GM19351 (cell line): Measurements from ENCODE around the gene RERG.
A peak's percentile ranks its signal among the peaks of the same experiment; 100 is the strongest.

Source experiments
- ATAC-seq: cut with Tn5 transposase; IDR thresholded peaks from one replicate; pipeline ENCODE4 v1.9.1; 2021; ENCODE audit warnings: mild to moderate bottlenecking, moderate library complexity; ENCODE audit not compliant: unreplicated experiment

The RERG gene

GRCh38 chr12:15220451-15220850, 766 bp downstream of the RERG start:
- no peak for ATAC-seq

DNA sequence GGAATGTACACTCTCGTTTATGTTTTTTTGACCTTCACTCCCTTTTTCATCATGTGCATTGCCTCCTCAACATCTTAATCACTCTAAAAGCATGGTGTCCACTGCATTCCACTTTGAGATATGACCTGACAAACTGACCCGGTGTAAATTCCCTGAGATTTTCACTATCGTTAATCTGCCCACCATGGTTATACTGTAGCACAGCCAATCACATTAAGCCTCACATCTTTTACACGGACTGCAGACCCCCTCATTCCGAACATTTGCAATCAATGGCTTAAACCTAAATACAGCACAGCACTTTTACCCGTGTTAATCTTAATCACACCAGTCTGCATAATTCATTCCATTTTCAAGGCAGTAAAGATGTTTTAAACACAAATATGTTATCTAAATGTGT, 2.4 kb downstream of the RERG start:
- ATAC-seq: no peak

DNA sequence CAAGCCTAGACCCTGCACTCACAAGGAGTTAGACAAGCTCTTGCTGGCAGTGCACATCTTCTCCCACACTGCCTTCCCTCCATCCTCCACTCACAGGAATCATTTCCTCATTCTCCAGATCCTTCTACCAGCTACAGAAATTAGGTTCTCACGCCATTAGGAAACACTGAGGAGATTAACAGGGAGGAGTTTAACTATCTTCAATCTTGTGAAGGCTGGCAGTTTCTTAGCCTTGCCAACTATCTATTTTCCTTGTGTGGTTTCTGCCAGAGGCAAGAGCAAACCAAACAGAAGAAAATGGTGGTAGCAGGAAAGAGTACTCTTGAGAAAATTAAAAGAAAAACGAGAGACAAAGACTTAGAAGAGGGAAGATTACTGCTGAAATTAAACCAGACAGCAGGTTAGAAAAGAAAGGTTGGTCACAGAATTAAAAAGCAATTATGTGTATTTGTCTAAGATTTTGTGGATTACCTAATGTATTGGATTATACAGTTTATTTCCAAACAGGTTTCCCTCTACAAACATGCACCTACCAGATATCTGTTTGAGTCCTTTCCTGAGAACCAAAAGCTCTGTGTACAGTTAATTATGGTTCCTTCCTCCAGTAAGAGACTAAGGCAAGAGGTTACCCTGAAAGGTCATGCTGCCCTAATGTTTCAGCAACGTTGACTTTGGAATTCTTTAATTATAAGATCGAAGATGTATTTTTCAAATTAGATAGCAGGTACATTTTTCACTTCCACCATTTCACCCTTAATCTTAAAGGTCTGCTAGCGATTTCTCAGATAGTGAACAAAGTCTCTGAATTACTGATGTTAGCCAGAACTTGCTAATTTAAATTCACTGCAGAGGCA, 5.0 kb downstream of the RERG start:
- no peak for ATAC-seq

GRCh38 chr12:15214851-15215601, 6.2 kb downstream of the RERG start:
- ATAC-seq: no peak

GRCh38 chr12:15212930-15213329, 8.3 kb downstream of the RERG start:
- ATAC-seq: no peak

- no peak for ATAC-seq
These were observed 11.4 kb downstream of the RERG start for GRCh38 chr12:15209782-15210181.

GRCh38 chr12:15208871-15209656, 12.2 kb downstream of the RERG start:
- no peak for ATAC-seq

DNA sequence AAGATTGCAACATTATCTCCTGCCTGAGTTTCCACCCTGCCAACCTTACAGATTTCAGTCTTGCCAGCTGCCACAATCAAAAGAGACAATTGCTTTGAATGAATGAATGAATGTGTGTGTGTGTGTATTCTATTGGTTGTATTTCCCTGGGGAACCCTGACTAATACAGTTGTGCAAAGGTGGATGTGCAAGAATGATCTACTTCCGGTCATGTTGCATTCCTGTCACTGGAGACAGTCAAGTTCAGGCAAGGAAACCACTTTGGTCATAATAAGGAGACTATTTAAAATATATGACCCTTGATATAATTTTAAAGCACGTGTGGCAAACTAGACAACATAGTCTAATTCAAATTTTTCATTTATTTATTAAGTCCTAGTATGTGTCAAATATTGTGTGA, 13.1 kb downstream of the RERG start:
- ATAC-seq: no peak

DNA sequence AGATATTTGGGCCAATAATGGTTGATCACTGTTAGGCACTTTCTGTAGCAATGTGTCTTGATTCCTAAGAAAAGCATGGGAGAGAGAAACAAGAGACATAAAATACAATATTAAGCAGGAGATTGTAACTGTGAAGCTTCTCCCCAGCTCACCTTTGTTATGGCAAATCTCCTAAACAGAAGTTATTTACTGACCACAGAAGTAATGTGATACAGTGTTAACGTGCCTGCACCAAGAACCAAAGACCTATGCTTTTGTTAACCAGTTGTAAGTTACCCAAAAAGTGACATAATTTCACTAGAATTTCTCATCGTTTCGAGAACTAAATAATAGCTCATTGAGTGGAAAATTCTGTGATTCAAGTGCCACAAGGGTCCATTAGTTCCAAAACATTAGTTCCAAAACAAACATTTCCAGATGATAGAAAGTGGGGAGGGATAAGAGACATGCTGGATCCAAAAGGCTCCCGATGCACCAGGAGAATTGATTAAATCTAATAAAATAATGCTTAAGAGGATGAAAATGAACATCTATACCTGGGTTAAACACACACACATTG, 14.3 kb downstream of the RERG start:
- ATAC-seq: no peak

DNA sequence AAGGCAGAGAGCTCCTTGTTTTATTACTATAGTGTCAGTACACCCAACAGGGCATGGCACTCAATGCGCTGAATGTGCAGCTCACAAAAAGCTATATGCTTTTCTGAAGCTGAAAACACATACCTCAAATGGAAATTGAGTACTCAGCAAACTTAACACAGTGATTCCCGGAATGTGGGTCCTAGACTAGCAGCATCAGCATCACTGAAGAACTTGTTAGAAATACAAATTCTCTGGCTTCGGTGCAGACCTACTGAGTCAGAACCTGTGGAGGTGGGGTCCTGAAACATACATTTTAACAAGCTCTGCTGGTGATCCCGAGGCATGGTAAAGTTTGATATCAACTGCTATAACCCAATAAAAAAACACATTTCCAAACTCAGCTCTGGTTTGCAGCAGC, 14.9 kb downstream of the RERG start:
- no peak for ATAC-seq

DNA sequence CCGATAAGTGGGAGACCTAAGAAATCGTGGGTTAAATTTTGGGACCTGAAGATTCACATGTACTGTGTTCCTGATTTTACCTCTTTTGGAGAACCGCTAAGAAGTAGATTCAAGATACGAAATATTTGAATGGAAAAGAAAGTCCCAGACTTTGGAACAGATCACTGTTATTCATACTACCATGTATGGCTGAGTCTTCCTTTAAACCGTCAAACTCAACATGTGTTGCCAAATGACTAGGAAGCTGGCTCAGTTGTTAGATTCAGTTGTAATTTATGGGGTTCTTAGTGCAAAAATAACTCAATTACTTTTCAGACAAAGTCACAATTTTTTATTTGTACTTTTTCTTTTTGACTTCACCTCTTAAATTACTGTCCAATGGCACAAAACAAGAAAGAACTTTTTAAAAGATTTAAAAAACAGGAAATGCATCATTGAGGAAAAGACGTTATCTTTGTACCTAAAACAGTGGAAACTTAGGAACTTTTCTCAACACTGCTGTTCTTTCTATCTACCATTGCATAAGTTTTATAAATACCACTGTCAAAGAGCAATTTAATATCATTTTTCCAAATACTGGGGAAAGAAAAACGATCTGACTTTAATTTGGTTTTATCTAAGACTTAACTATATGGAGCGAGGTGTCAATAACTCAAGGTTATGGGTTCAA, 15.7 kb downstream of the RERG start:
- no peak for ATAC-seq

GRCh38 chr12:15201456-15201855, 19.8 kb downstream of the RERG start:
- no peak for ATAC-seq

GRCh38 chr12:15201056-15201455, 20.2 kb downstream of the RERG start:
- no peak for ATAC-seq

DNA sequence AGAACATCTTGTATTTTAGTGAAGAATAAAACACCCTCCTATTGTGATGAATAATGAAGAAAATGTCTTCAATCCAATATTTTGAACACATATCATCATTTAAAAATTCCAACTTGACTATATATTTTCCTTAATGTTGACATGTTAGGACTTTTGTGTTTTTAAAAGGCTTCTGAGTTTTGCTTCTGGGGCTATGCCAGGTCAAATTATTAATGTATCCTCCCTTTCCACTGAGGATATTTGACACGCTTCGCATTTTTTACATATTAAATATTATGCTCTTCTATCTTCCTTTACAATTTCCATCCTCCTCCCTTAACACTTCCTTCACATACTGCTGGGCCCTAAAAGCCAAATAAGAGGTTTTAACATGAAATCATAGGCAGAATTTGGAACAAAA, 20.6 kb downstream of the RERG start:
- no peak for ATAC-seq

DNA sequence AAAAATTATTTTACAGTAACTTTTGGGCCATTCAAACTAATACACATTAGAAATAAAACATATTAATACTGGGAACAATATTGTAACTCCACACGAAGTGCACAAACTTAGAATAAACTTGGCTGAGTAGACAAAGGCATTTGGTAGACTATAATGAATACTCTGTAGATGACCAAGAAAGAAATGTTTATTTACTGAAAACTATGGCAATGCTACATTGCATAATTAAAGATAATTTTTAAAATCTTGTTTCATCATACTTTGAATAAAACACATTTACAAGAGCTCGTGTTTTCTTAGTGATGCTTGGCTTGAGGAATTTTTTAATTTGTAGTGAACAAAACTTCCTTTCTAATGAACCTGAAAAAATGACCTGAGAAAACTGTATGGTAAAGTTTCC, 21.3 kb downstream of the RERG start:
- ATAC-seq: no peak

DNA sequence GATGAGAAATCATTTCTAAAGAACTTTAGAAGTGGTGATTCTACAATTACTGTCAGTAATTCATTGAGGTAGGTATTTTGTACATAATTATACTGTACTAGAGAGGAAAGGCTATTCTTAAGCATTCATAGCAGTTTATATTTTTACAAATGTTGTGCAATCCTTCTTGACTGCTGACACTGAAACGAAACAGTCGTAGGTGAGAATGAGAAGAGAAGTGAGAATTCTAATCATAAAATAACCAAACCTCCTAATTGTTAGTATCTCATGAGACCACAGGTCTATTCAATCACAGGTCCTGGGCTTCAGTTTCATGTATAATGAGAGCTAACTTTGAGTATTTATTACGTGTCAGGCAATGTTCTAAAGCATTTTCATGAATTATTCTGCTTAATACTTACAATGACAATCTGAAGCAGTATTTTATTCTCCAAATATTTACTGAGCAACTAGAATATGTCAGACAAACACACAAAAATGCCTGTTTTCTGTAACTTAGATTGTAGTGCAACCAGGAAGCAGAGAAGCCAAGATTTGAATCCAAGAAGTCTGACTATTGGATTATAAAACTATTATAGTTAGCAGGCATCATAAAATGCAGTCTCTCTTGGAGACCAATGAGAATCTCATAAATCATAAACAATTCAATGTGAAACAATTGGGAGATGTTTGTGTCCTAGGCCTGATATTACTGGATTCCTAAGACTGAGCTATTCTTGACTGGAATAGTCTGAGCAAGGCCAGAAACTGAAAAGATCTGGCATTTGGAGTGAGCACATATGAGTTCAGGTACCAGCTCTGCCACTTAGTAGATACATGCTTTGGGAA, 24.3 kb downstream of the RERG start:
- ATAC-seq: peak; percentile 66

DNA sequence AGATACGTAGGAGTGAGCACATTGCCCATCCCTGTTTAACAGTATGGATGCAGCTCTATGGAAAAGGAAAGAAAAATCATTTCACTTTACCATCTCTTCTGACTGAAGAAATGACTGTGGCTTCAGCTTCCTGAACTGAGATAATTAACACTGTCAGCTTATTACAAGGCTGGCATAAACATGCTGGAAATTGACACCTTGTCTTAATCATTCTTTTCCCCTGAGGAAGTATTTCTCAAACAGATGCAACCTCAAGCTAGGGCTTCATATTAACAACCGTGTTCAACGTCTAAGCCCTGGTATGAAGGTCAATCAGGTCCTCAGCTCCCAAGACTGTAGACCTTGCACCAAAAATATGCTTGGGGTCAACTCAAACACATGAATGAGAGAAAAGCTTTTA, 25.0 kb downstream of the RERG start:
- ATAC-seq: no peak

- ATAC-seq: no peak
These were observed 26.5 kb downstream of the RERG start for GRCh38 chr12:15194456-15195368.

- no peak for ATAC-seq
These were observed 27.3 kb downstream of the RERG start for GRCh38 chr12:15193946-15194345.
